ENCODE results near the gene KDSR. TPM values are rescaled to one million over a fixed set of nuclear protein-coding genes. Genes with fewer than 3 reads are reported as not detected.

KDSR gene
- total and polyA plus RNA-seq, 5 donors from 2014 or later: 42.0 to 119 (median 104) TPM

GRCh38 chr18:63344918-63345317, 22.1 kb downstream of the KDSR start:
- Histone ChIP-seq H3K9me3 (ENCODE audit: control insufficient read depth in 2 of 2, low read length in 2 of 2) (no peaks in the 10 kb centered on the region), H3K36me3 (ENCODE audit: control insufficient read depth, insufficient read depth, low read length) (peaks cover 72% of the 10 kb centered on the region), H3K4me3 (ENCODE audit: low read depth, low read length) (no peak overlapping the region), H3K4me1 (ENCODE audit: control insufficient read depth, insufficient read depth, low read length, poor library complexity, severe bottlenecking) (no peaks in the 10 kb centered on the region), H3K27me3 (ENCODE audit: control insufficient read depth, insufficient read depth, low read length) (no peaks in the 10 kb centered on the region), H3K27ac (ENCODE audit: insufficient read depth, low read length, poor library complexity, severe bottlenecking) (no peak overlapping the region)
- H3K4me3 Mint-ChIP-seq: no peak overlapping the region
- peaks cover 3 to 18% (median 8%) of the 10 kb centered on the region in 4 donors for H3K4me1 Mint-ChIP-seq
- no peaks in the 10 kb centered on the region for H3K27me3 Mint-ChIP-seq
- peaks cover 44% of the 10 kb centered on the region for H3K36me3 Mint-ChIP-seq
- no peaks in the 10 kb centered on the region for H3K9me3 Mint-ChIP-seq
- DNase-seq: no peak
- ATAC-seq (ENCODE audit: low read depth in 2 of 2): no peak
- H3K27ac Mint-ChIP-seq: peak overlapping the region in 2 of 3 donors; percentile 8 to 24

DNA sequence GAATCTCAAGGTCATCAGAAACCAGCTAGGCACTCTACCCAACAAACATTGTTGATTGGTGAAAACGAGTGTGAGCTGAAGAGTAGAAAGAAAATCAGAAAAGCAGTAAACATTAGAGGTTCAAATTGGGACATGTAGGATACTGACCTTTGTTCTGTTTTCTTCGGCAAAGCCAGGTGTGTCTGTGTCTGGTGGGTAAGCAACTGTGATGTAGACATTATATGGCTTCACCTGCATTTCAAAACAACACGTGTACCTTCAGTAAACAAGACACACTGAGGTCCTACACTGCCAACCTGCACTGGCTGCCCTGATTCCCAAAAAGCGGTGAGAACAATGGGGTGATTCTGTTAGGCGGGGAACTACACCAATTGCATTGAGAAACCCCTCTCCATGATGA, 22.7 kb downstream of the KDSR start:
- no peaks in the 10 kb centered on the region for H3K27me3 ChIP-seq (ENCODE audit: control insufficient read depth, insufficient read depth, low read length)
- no peaks in the 10 kb centered on the region for H3K27me3 Mint-ChIP-seq
- ATAC-seq (ENCODE audit: low read depth in 2 of 2): no peak
- no peak for DNase-seq
- no peak overlapping the region for H3K27ac Mint-ChIP-seq
- peaks cover 67% of the 10 kb centered on the region for H3K36me3 ChIP-seq (ENCODE audit: control insufficient read depth, insufficient read depth, low read length)
- H3K36me3 Mint-ChIP-seq: peaks cover 43% of the 10 kb centered on the region
- H3K27ac ChIP-seq (ENCODE audit: insufficient read depth, low read length, poor library complexity, severe bottlenecking): no peak overlapping the region
- peaks cover 4 to 19% (median 8%) of the 10 kb centered on the region in 4 donors for H3K4me1 Mint-ChIP-seq
- no peaks in the 10 kb centered on the region for H3K9me3 ChIP-seq (ENCODE audit: control insufficient read depth in 2 of 2, low read length in 2 of 2)
- H3K9me3 Mint-ChIP-seq: no peaks in the 10 kb centered on the region
- H3K4me3 Mint-ChIP-seq: no peak overlapping the region
- H3K4me3 ChIP-seq (ENCODE audit: low read depth, low read length): no peak overlapping the region
- no peaks in the 10 kb centered on the region for H3K4me1 ChIP-seq (ENCODE audit: control insufficient read depth, insufficient read depth, low read length, poor library complexity, severe bottlenecking)

DNA sequence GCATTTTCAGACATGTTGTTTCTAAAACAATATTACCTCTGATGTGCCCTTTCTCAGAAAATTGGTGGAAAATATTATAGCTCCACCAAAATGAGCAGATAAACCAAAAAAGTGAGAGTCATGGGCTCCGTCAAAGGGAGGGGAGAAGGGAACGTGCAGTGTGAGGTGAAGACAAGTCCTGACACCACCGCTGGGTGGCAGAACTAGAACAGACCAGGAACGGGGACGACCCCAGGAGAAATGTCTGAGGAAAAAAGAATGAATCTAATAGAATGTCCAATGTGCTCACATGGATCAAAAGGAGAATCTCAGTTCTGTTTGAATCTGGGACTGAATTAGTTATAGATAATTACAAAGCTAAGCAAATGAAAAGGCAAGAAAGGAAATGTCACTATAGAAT, 24.8 kb downstream of the KDSR start:
- Mint-ChIP-seq H3K27ac (no peak overlapping the region), H3K4me3 (no peak overlapping the region), H3K36me3 (peaks cover 44% of the 10 kb centered on the region), H3K27me3 (no peaks in the 10 kb centered on the region), H3K4me1 (peaks cover 4 to 19% (median 8%) of the 10 kb centered on the region in 4 donors), H3K9me3 (no peaks in the 10 kb centered on the region)
- Histone ChIP-seq H3K27me3 (ENCODE audit: control insufficient read depth, insufficient read depth, low read length) (no peaks in the 10 kb centered on the region), H3K4me1 (ENCODE audit: control insufficient read depth, insufficient read depth, low read length, poor library complexity, severe bottlenecking) (no peaks in the 10 kb centered on the region), H3K36me3 (ENCODE audit: control insufficient read depth, insufficient read depth, low read length) (peaks cover 70% of the 10 kb centered on the region), H3K9me3 (ENCODE audit: control insufficient read depth in 2 of 2, low read length in 2 of 2) (no peaks in the 10 kb centered on the region), H3K27ac (ENCODE audit: insufficient read depth, low read length, poor library complexity, severe bottlenecking) (no peak overlapping the region), H3K4me3 (ENCODE audit: low read depth, low read length) (no peak overlapping the region)
- DNase-seq: peak in 1 of 3 donors; percentile 28
- peak in 1 of 2 donors; percentile 48 for ATAC-seq (ENCODE audit: low read depth in 2 of 2)

DNA sequence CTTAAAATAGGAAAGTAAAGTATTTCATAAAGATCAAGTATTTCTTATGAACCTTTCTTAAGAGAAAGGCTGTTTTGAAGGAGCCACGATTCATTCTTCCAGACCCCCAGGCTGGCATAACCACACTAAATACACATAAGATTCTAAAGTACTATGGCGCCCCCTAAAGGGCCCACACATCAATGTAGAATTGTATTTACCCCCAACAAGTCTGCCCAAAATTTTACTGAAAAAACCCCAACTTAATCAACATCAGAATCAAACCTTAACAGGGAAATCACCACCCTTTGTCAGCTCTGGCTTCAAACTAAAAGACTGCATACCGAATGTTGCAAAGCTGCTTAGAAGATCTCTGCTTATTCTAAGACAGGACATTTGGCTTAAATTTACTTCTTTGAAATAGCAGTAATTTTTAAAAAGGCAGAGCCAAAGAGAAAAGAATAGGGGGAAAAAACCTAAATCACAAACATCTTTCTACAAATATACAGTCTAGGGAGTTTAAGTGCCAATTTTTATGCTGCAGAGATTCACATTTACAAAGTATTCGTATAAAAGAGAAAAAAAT, 27.0 kb downstream of the KDSR start:
- H3K9me3 Mint-ChIP-seq: no peaks in the 10 kb centered on the region
- Histone ChIP-seq H3K4me1 (ENCODE audit: control insufficient read depth, insufficient read depth, low read length, poor library complexity, severe bottlenecking) (no peaks in the 10 kb centered on the region), H3K27me3 (ENCODE audit: control insufficient read depth, insufficient read depth, low read length) (no peaks in the 10 kb centered on the region), H3K9me3 (ENCODE audit: control insufficient read depth in 2 of 2, low read length in 2 of 2) (no peaks in the 10 kb centered on the region), H3K36me3 (ENCODE audit: control insufficient read depth, insufficient read depth, low read length) (peaks cover 70% of the 10 kb centered on the region), H3K27ac (ENCODE audit: insufficient read depth, low read length, poor library complexity, severe bottlenecking) (no peak overlapping the region), H3K4me3 (ENCODE audit: low read depth, low read length) (no peak overlapping the region)
- H3K27me3 Mint-ChIP-seq: no peaks in the 10 kb centered on the region
- peaks cover 4 to 19% (median 10%) of the 10 kb centered on the region in 4 donors for H3K4me1 Mint-ChIP-seq
- ATAC-seq (ENCODE audit: low read depth in 2 of 2) (peak; percentile 57), DNase-seq (peak; percentile 30 to 71 (median 51))
- H3K36me3 Mint-ChIP-seq: peaks cover 43% of the 10 kb centered on the region
- peak overlapping the region in 2 of 3 donors; percentile 13 to 78 for H3K27ac Mint-ChIP-seq
- no peak overlapping the region for H3K4me3 Mint-ChIP-seq

DNA sequence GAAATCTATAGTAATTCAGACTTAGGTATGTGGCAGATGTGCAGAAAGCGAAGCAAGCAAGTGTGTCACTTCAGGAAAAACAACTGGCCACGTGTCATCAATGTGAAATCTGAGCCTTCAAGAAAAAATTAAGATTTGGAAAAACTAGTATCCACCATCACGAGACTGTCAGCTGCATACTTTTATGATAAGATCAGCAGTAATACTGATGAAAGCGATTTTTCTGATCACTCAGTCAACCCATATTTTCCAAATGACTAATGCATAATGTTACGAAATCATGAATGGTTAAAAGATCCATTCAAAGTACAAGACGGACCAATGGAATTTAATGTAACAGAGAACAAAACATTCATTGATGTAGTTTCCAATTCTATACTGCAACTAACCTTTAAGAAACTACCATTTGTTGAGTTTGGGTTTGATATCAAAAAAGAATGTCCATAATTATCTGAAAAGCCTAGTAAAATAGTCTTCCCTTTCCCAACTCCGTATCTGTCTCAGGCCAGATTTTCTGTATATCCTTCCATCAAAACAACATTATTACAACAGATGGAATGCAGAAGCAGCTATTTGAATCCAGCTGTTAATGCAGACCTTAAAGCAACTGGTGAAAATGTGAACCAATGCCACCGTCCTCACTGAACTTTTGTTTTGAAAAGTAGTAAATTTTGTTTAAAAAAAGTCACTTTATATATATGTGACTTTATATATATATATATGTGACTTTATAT, 30.5 kb downstream of the KDSR start:
- H3K36me3 ChIP-seq (ENCODE audit: control insufficient read depth, insufficient read depth, low read length): peaks cover 63% of the 10 kb centered on the region
- ATAC-seq (ENCODE audit: low read depth in 2 of 2): no peak
- Mint-ChIP-seq H3K27me3 (no peaks in the 10 kb centered on the region), H3K4me3 (no peak overlapping the region), H3K4me1 (peaks cover 4 to 17% (median 5%) of the 10 kb centered on the region in 4 donors), H3K9me3 (no peaks in the 10 kb centered on the region), H3K27ac (peak overlapping the region in 1 of 3 donors; percentile 36), H3K36me3 (peaks cover 46% of the 10 kb centered on the region)
- H3K4me1 ChIP-seq (ENCODE audit: control insufficient read depth, insufficient read depth, low read length, poor library complexity, severe bottlenecking): no peaks in the 10 kb centered on the region
- no peak overlapping the region for H3K4me3 ChIP-seq (ENCODE audit: low read depth, low read length)
- H3K27me3 ChIP-seq (ENCODE audit: control insufficient read depth, insufficient read depth, low read length): no peaks in the 10 kb centered on the region
- DNase-seq: no peak
- H3K27ac ChIP-seq (ENCODE audit: insufficient read depth, low read length, poor library complexity, severe bottlenecking): no peak overlapping the region
- no peaks in the 10 kb centered on the region for H3K9me3 ChIP-seq (ENCODE audit: control insufficient read depth in 2 of 2, low read length in 2 of 2)

DNA sequence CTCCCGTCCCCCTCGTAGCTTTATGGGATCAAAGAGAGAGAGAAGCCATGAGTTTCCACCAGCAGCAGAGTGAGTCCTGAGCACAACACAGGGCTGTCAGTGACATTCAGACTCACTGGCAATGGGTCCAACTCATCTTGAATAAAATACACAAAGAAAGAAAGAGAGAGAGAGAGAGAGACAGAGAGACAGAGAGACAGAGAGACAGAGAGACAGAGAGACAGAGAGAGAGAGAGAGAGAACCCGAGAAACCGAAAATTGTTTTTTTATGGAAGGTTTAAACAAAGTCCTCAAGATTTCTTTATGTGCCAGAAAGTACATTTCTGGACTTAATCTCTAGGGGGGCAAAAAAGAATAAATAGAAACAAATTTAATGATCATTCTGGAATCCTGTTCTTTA, 35.9 kb downstream of the KDSR start:
- Mint-ChIP-seq H3K4me1 (peaks cover 0 to 5% (median under 1%) of the 10 kb centered on the region in 4 donors), H3K9me3 (no peaks in the 10 kb centered on the region), H3K4me3 (no peak overlapping the region), H3K27ac (no peak overlapping the region), H3K36me3 (peaks cover 18% of the 10 kb centered on the region), H3K27me3 (no peaks in the 10 kb centered on the region)
- no peak for ATAC-seq (ENCODE audit: low read depth in 2 of 2)
- no peak for DNase-seq
- Histone ChIP-seq H3K27me3 (ENCODE audit: control insufficient read depth, insufficient read depth, low read length) (no peaks in the 10 kb centered on the region), H3K36me3 (ENCODE audit: control insufficient read depth, insufficient read depth, low read length) (peaks cover 39% of the 10 kb centered on the region), H3K4me1 (ENCODE audit: control insufficient read depth, insufficient read depth, low read length, poor library complexity, severe bottlenecking) (no peaks in the 10 kb centered on the region), H3K4me3 (ENCODE audit: low read depth, low read length) (no peak overlapping the region), H3K27ac (ENCODE audit: insufficient read depth, low read length, poor library complexity, severe bottlenecking) (no peak overlapping the region), H3K9me3 (ENCODE audit: control insufficient read depth in 2 of 2, low read length in 2 of 2) (no peaks in the 10 kb centered on the region)

DNA sequence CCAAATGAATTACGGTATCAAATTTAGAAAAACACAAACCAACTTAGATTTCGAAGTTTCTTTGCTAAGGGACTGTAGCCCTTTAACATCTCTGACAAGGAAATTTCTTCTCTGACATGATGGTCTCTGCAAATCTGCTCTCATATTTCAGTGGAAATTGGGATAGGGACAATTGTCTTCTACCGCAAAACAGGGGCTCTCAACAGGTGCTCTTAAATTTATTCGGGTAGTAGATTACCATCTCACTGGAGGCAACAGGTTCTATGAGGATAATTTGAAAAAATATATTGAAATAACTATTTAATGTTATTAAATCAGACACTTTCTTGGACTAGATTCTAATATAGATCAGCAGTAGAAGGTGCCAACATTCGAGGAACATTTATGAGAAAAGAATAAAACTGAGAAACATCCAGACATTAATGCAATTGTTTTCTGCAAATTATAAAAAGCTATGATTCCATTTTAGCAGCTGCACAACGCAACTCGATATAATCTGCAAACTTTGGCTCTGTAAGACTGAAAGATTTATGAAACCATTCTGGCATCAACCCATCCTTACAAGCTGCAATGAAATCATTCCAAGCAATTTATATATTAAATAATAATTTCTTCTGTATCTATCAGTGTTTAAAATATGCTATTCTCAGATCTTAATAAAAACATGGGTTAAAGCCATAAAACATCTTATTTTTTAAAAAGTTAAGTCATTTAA, 37.4 kb downstream of the KDSR start:
- no peaks in the 10 kb centered on the region for H3K9me3 ChIP-seq (ENCODE audit: control insufficient read depth in 2 of 2, low read length in 2 of 2)
- no peak overlapping the region for H3K4me3 ChIP-seq (ENCODE audit: low read depth, low read length)

More for the DNA sequence above, 37.4 kb downstream of the KDSR start:
- Mint-ChIP-seq H3K9me3 (no peaks in the 10 kb centered on the region), H3K27ac (peak overlapping the region in 1 of 3 donors; percentile 54), H3K4me3 (no peak overlapping the region), H3K27me3 (no peaks in the 10 kb centered on the region), H3K36me3 (peaks cover 13% of the 10 kb centered on the region), H3K4me1 (peaks cover 0 to 8% (median under 1%) of the 10 kb centered on the region in 4 donors)
- Histone ChIP-seq H3K27me3 (ENCODE audit: control insufficient read depth, insufficient read depth, low read length) (no peaks in the 10 kb centered on the region), H3K36me3 (ENCODE audit: control insufficient read depth, insufficient read depth, low read length) (peaks cover 25% of the 10 kb centered on the region), H3K27ac (ENCODE audit: insufficient read depth, low read length, poor library complexity, severe bottlenecking) (no peak overlapping the region), H3K4me1 (ENCODE audit: control insufficient read depth, insufficient read depth, low read length, poor library complexity, severe bottlenecking) (no peaks in the 10 kb centered on the region)
- DNase-seq: no peak
- no peak for ATAC-seq (ENCODE audit: low read depth in 2 of 2)

Measured in CD4-positive, CD25-positive, alpha-beta regulatory T cell (primary cell).